Measurements from ENCODE around the gene PTPRA.

Gene PTPRA

GRCh38 chr20:2919518-2920245, 46.4 kb downstream of the PTPRA start:
- TF ChIP-seq, protein P1, sequence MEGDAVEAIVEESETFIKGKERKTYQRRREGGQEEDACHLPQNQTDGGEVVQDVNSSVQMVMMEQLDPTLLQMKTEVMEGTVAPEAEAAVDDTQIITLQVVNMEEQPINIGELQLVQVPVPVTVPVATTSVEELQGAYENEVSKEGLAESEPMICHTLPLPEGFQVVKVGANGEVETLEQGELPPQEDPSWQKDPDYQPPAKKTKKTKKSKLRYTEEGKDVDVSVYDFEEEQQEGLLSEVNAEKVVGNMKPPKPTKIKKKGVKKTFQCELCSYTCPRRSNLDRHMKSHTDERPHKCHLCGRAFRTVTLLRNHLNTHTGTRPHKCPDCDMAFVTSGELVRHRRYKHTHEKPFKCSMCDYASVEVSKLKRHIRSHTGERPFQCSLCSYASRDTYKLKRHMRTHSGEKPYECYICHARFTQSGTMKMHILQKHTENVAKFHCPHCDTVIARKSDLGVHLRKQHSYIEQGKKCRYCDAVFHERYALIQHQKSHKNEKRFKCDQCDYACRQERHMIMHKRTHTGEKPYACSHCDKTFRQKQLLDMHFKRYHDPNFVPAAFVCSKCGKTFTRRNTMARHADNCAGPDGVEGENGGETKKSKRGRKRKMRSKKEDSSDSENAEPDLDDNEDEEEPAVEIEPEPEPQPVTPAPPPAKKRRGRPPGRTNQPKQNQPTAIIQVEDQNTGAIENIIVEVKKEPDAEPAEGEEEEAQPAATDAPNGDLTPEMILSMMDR (IDR thresholded peaks at IDR 0.05; ENCODE audit: low read depth, low read length, missing control alignments): no peak
- no peak overlapping the region for H3K4me3 ChIP-seq (ENCODE audit: low read depth, low read length)

GRCh38 chr20:2920473-2920872, 47.2 kb downstream of the PTPRA start:
- DNase-seq (ENCODE audit: low read depth): no peak
- TF ChIP-seq, protein P1 (IDR thresholded peaks at IDR 0.05; ENCODE audit: low read depth, low read length, missing control alignments): no peak
- H3K4me3 ChIP-seq (ENCODE audit: low read depth, low read length): no peak overlapping the region

More at GRCh38 chr20:2919518-2920245, 46.4 kb downstream of the PTPRA start:
- DNase-seq (ENCODE audit: low read depth): no peak

DNA sequence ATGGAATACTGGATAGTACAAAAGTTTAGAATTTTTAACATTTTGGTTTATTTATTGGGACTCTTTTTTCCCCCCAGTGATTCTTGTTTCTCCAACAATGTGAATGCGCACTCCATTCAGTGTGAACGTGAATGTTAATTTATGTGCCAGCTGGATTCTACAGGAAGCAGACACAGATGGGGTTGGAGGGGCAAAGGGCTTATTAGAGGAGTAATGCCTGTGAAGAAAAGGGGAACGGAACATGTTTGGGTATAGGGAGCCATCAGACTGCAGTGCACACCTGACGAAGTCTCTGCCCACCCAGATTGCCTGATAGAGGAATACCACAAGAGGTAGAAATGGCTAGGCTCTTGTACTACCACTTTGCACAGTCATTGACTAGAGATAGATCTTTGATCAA, 48.2 kb downstream of the PTPRA start:
- H3K4me3 ChIP-seq (ENCODE audit: low read depth, low read length): no peak overlapping the region
- TF ChIP-seq, protein P1 (IDR thresholded peaks at IDR 0.05; ENCODE audit: low read depth, low read length, missing control alignments): no peak
- DNase-seq (ENCODE audit: low read depth): no peak

GRCh38 chr20:2922957-2923356, 49.7 kb downstream of the PTPRA start:
- no peak overlapping the region for H3K4me3 ChIP-seq (ENCODE audit: low read depth, low read length)
- DNase-seq (ENCODE audit: low read depth): no peak
- TF ChIP-seq, protein P1 (IDR thresholded peaks at IDR 0.05; ENCODE audit: low read depth, low read length, missing control alignments): no peak

- TF ChIP-seq, protein P1 (IDR thresholded peaks at IDR 0.05; ENCODE audit: low read depth, low read length, missing control alignments): no peak
- H3K4me3 ChIP-seq (ENCODE audit: low read depth, low read length): no peak overlapping the region
- no peak for DNase-seq (ENCODE audit: low read depth)
Measured at GRCh38 chr20:2930538-2930937, 57.3 kb downstream of the PTPRA start.

DNA sequence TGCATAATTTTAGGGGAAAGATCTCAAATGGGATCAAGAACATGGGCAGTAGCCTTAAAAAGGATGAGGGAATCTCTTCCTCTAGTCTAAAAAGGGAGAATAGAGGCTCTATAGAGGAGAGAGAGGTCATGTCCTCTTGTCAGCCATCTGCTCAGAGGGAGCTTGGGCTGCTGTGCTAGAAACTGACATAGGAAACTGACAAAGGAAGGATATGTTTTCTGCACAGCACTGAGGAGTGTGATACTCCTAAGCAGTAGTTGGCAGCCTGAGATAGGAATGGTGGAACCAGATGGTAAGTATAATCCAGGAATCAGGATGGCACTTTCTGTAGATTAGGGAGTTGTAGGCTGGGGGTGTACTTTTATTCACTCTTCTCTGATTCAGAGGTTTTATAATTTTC, 59.2 kb downstream of the PTPRA start:
- no peak overlapping the region for H3K4me3 ChIP-seq (ENCODE audit: low read depth, low read length)
- TF ChIP-seq, protein P1 (IDR thresholded peaks at IDR 0.05; ENCODE audit: low read depth, low read length, missing control alignments): no peak
- DNase-seq (ENCODE audit: low read depth): no peak

DNA sequence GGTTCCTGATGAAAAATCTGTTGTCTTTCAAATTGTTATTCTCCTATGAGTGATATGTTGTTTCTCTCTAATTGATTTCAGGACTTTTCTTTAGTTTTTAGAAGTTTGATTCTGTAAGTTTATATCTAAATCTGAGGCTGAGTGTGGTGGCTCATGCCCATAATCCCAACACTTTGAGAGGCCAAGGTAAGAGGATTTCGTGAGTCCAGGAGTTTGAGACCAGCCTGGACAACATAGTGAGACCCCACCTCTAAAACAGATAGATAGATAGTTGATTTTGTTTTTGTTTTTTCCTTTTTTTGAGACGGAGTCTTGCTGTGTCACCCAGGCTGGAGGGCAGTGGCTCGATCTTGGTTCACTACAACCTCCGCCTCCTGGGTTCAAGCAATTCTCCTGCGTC, 64.6 kb downstream of the PTPRA start:
- TF ChIP-seq, protein P1 (IDR thresholded peaks at IDR 0.05; ENCODE audit: low read depth, low read length, missing control alignments): no peak
- no peak for DNase-seq (ENCODE audit: low read depth)
- H3K4me3 ChIP-seq (ENCODE audit: low read depth, low read length): no peak overlapping the region
